ENCODE data around the gene PTPN11. TPM values are rescaled to one million over a fixed set of nuclear protein-coding genes. Genes with fewer than 3 reads are reported as not detected.

Gene PTPN11
- total and polyA plus RNA-seq, 2 of the 13 experiments (the other 11 are each of a cell fraction or from before 2014, with no cell fraction given), result 30.0 to 63.5 TPM

- TF ChIP-seq ZBTB40 (IDR thresholded peaks at IDR 0.05) (no peak), ZBTB40 (CRISPR knock-in tag; IDR thresholded peaks at IDR 0.05) (peak; percentile 72), ZNF816 (CRISPR knock-in tag; IDR thresholded peaks at IDR 0.05; ENCODE audit: borderline replicate concordance) (no peak), HMGXB4 (CRISPR knock-in tag; IDR thresholded peaks at IDR 0.05; ENCODE audit: borderline replicate concordance in 1 of 2, low read depth in 1 of 2) (peak; percentile 83 to 94), POLR2AphosphoS2 (IDR thresholded peaks at IDR 0.05; ENCODE audit: low read depth, low read length) (no peak), GFI1 (CRISPR knock-in tag; IDR thresholded peaks at IDR 0.05; ENCODE audit: borderline replicate concordance) (peak; percentile 58; the same call in 1 of the 2 replicates), ZNF10 (CRISPR knock-in tag; IDR thresholded peaks at IDR 0.05; ENCODE audit: borderline replicate concordance, low read depth) (no peak), ZNF609 (CRISPR knock-in tag; IDR thresholded peaks at IDR 0.05; ENCODE audit: borderline replicate concordance) (peak; percentile 70), MEF2D (CRISPR knock-in tag; IDR thresholded peaks at IDR 0.05) (peak; percentile 44; the same call in 1 of the 2 replicates), RNF2 (conservative IDR thresholded peaks at IDR 0.05; ENCODE audit: low read depth) (no peak), MATR3 (CRISPR knock-in tag; IDR thresholded peaks at IDR 0.05) (no peak)
These were observed at the start of gene PTPN11 (continued) for GRCh38 chr12:112418608-112419296.
